Endometrium (tissue), 2 donors: Measurements from ENCODE around the gene IRX4.

ENCODE experiments used
- FAIRE-seq: peaks from 2 replicates; lab custom pipeline; 2012; peaks lifted over from hg19 to GRCh38; lab: Jason Lieb, UNC
- donor health status: control.
- donor health status: control.

Gene IRX4

DNA sequence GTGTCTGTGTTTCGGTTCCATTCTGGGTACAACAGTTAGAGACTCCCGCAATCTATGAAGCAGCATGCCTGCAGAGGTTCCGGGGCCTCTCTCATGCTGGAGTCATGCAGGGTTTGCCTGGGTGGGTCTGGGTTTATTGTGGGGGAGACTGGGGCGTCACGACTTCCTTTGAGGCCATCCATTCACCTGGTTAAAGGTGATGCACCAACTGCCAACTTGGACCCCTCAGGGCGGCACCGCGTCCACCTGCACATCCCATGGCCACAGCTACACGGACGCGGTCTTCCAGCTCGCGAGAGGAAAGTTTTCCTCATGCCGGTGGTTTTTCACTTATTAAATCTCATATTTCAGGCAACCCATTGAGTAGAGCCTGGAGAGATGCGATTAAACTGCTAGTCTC lies 30.9 kb upstream of the IRX4 start:
- FAIRE-seq = no peak

DNA sequence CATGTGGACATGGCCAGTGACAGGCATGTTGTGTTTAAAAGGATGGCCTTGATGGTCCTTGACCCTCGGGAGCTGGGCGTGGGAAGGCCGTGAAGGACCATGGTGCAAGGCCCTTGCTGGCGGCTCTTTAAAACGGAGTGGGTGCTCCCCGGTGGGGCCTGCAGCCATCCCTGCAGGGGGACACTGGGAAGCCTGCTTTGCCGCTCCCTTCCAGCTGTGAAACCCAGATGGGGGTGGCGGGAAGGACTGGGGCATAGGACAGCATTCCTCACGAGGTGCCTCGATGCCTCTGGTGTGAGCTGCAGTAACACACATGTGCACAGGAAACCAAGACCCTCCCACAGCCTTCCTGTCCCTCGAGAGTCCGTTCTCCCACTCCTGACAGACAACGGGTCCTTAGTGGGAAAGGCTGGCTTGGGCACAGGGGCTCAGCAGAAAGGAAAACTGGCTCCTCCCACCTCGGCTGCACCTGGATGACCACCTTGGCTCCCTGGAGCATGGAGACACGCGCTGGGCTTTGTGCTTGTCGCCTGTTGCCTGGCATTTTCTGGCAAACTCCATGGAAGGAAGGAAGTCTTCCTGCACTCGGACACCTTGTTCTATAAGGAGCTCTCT lies 30.3 kb upstream of the IRX4 start:
- no peak for FAIRE-seq

DNA sequence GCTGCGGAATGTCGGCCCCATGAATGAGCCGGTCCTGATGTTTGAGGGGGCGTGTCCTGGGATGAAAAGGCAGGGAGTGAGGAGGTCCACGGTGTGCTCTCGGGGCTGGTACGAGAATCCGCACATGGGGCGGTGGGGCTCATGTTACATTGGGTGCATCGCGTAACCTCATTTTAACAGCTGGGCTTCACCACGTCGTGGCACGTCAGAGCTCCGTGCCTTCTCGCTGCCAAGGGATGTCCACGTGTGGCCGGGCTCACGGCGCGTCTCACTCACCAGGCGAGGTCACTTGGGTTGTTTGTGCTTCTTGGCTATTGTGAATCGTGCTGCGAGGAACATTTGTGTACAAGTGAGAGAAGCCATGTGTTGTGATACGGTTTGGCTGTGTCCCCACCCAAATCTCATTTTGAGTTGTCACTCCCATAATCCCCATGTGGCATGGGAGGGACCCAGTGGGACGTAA lies 29.1 kb upstream of the IRX4 start:
- no peak for FAIRE-seq

DNA sequence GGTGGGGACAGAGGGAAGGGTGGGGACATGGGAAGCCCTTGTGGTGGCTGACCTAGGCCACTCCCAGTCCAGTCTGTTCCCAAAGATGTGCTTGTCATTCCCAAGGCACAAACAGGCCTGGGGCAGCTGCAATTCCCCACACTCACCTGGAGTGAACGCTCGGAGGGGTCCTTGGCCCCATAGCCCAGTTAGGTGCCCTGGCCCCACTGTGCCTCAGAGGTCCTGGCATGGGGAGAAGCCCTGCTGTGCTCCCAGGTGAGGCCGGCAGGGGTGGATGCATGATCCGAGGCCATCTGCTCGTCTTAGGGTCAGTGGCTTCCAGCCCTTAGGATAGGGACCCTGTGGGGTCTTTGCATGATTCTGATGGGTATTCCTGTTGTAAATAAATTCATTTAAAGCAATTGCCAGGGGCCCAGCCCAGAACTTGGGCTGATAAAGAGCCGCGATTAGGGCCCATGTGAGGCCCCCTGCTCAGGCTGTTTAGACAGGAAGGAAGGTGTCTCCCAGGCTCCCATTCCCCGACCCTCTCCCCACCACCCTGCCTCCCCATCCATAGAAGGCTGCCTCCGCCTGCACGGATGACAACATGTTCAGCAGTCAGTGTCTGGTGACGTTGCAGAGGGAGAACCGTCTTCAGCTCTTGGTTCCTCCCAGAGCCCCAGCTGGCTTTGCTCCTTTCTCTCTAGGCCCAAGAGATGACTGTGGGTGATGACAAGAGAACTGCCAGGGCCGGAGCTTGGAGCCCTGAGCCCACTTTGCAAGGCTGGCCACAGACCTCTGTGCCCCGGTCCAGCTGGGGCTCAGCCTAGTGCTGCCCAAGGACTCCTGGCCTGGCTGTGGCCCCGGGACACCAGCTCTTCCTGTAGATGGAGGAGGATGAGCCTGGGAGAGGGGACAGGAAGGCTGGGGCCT lies 28.4 kb upstream of the IRX4 start:
- FAIRE-seq = no peak

DNA sequence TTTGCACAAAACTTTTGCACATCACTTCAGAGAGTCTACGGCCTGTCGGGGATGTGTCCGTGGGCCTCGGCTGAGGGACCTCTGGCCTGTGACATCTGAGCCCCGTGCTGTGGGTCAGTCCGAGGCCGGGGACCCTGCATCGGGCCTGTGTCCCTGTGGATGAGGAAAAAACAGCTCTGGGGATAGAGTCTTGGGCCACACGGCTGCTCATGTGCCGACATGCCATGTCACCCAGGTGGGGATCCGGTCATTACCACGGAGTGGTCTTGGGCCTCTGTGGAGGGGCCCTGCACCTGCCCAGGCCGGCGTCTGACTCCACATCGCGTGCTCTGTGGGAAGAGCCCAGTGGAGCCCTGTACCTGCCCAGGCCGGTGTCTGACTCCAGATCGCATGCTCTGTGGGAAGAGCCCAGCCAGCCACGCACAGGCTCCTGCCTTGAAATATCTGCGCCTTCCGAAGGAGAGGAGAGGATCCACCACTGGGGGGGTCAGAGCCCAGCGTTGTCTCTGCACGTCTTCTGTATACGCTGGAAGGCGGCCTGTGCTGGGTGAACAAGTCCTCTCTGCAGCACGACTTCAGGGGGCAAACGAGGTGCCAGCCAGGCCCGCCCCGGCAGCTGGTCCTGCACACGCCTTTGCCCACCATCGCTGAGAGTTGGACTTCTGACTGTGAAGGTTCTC lies 27.5 kb upstream of the IRX4 start:
- no peak for FAIRE-seq

DNA sequence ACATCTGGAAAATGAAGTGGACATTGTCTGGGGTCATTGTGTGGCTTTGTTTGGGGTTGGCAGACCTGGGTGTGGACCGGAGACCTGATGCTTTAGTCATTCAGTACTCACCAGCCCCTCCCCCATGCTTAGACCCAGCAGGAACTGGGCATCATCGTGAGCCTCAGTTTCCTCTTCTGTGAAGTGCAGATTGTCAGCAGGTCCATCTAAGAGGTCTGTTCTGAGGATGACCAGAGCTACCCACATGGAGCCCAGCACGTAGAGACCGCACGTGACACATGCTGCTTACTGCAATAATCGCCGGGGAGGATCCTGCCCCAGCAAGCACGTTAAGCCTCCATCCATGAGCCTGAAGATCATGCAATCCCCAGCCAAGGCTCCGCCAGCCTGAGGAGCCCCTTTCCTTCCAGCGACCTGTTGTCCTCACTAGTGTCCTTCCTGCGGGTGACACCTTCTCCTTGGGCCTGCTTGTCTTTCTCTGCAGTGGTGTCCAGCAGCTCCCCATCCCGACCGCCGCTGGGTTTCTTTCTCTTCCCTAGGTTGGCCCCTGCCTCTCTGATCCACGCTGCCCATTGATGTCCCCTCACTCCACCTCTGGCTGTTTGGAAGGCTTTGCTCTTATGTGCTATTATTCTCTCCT lies 26.7 kb upstream of the IRX4 start:
- FAIRE-seq = no peak

DNA sequence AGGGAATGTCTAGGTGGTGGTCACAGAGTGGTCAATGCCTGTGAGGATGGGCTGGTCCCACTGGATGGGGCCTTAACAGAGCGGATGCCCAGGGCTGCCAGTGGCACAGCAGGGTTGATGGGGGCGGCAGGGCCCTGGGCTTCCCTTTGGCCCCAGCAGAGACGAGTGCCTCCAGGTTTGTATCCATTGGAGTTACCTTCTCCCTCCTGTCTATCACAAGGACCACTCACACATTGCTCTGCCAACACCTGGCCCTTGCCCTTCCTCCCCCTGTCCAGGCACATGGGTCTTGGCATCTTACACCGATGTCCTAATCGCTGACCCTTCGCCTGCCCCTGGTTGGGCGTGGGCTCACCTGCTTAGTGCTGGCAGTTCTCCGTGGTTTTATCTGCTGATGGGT lies 26.2 kb upstream of the IRX4 start:
- no peak for FAIRE-seq

DNA sequence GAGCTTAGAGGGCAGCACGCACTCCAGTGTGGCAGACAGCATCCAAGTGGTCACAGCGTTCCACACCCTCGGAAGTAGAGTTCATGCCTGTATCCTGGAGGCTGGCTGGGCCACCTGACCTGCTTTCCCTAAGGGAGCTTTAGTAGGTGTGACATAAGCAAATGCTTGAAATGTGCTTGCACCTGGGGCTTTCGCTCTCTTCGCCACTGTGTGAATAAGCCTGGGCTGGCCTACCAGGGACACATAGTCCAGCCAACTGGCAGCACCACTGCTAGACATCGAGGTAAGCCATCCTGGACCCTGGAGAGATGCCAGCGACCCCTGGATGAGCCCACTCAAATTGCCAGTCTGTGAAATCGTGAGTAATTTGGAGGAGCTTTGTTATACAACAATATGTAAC lies 24.9 kb upstream of the IRX4 start:
- FAIRE-seq = no peak

DNA sequence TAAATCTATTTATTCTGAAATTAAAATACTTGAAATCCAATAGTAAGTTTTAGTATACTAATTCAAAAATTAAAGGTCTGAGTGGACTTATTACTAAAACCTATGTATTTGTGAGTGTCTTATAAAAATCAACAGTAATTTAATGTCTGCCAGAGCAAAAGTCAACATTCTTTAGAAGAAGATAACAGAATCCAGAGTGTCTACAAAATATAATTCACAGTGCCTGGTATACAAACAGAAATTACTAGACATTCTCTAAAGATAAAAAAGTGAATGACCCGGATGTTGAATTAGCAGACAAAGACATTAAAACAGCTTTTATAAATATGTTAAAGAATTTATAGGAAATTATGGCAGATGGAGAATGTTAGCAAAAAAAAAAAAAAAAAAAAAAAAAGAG lies 22.4 kb upstream of the IRX4 start:
- FAIRE-seq = no peak

DNA sequence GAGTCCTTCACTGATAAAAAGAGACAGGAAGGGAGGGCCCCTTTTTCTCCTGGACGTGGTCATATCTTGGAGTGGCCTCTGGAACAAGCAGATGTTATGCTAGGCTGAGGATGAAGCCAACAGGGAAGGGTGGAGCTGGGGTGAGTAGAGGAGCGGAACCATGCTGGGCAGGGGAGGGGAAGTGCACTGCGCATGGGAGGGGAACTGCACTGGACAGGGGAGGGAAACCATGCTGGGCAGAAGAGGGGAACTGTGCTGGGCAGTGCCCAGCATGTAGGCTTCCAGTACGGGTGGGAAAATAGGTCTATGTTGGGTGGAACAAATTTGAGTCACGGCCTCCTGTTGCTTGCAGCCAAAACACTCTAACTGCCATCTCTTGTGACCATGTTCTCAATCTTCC lies 19.3 kb upstream of the IRX4 start:
- no peak for FAIRE-seq

DNA sequence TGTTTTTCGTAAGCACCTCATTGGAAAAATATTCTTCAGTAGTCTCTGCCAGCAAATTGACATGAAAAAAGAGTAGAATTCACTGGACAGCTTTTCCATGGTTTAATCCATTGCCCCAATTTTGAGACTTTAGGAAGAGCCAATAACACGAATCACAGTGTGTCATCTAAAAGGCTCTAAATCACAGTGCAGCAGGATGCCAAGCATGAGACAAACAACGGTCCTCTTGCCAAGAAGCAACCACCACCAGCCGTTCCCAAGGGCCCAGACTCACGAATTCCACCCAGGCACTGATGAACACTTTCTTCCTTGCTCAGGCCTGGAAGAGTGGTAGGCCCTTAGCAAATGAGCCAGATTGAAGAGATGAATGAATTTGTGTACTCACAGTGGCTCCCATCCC lies 18.3 kb upstream of the IRX4 start:
- FAIRE-seq = no peak

DNA sequence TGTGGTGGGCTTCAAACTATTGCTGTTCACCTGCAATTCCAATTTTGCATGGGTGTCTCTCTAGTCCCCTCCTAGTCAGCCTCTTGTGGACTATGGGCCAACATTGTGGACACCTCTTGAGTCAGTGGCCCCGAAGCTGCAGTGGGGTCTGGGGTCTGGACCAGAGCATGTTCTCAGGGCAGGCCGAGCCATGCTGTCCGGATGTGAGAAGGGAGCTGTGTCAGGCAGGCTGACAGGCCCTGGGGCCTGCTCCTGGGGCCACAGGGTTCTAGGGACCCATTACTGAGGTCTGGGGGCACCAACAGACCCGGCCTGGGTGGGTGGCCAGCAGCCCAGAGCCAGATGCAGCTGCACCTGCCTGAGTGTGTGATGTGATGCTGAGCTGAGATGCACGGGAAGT lies 16.5 kb upstream of the IRX4 start:
- FAIRE-seq = no peak

DNA sequence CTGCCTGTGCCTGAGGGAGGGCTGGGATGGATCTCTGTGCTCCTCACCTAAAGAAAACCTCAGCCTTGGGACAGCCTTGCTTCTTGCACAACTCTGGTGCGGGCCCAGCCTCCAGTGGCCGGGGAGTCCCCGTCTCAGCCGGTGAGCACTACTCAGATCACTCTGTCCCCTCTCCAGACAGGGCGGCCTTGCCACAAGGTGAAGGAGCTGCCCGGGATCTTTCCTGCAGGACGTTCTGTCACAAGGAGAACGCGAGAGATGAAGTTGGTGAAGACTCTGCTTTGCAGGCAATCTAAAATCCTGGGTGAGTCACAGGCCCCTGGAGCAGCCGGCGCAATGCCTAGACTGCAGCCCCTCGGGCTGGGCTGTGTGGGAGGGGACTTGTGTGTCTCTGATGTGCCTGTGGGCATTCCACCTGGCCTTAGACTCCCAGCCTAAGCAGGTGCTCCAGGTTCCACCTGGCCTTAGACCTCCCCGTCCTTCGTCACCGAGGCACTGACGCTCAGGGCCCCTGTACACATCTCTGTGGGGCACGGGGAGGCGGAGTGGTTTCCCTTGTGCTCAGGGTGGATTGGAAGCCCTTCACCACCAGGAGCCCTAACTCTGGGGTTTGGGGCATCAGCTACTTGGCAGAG lies 15.2 kb upstream of the IRX4 start:
- no peak for FAIRE-seq

DNA sequence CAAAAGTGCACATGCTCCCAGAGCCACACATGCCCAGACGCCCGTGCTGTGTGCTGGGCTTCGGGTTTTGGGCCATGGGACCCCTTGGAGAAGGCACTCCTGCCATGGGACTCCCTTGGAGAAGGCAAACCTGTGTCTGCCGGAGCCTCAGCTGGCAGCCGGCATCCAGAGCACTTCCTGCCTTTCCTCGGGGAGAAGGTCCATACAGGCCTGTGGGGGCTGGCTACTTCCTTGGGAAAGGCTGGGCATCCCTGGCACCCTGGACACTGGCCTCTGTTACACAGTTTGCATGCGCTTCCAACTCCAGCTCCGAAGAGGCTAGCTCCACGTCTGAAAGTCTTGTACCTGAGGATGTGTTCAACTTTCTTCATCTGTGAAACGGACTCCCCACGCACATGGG lies 14.7 kb upstream of the IRX4 start:
- FAIRE-seq = no peak

DNA sequence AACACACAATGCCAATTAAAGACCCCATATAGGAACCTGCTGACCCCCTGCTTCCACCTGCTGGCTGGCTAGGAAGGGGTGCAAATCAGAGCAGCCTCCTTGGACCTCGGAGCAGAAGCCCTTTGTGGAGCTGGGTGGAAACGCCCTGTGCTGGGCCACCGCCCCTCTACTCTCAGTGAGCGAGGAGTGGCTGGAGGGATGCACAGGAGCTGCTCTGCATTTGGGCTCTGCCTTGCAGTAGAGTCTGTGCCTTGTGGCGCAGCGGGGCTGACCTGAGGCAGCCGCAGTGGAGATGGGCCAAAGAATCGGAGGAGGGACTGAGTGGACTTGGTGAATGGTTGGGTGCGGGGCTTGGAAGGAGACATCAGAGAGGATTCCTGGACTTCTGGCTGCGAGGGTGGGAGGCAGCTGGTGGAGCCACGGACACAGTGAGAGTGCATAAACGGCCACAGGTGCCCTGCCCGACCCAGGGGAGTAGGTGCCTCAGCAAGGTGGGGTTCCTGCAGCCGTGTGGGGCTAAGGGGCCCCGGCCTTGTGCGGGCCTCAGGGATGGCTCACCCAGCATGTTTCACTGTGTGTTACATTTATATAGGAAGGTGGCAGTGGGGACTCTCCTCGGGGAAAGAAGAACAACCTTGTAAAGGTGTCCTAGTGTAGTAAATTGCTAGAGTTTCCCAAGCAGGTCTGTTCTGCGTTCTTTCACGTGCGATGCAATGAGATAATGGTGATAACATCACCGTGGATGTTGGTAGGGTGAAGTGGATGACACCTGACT lies 14.1 kb upstream of the IRX4 start:
- no peak for FAIRE-seq

DNA sequence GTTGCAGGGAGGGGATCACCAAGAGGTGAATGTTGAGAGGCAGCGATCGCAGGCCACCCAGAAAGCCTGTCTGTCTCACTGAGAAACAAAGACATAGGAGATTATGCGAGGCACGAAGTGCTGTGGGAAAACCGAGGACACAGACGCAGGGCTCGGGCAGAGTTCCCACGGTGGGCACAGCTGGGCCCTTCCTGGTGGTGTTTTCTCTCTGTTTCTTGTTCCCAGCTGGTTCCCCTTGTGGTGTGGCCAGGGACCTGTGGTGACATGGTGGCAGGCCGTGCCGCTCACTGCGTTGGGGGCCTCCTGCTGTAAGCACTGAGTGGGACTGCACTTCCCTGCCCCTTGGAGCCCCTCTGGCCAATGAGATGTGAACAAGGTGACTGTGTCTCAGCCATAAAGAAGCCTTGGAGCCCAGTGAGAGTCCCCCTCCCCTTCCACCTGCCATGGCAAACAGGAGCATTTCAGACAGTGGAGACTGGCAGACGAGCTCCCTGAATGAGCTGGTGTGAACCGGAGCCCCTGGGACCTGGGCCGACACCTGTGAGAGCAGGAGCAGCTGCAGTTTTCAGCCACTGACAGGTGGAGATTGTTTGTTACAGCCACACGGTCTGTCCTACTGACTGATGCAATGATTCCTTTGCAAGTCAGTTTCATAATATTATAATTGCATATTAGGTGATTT lies 13.2 kb upstream of the IRX4 start:
- no peak for FAIRE-seq

DNA sequence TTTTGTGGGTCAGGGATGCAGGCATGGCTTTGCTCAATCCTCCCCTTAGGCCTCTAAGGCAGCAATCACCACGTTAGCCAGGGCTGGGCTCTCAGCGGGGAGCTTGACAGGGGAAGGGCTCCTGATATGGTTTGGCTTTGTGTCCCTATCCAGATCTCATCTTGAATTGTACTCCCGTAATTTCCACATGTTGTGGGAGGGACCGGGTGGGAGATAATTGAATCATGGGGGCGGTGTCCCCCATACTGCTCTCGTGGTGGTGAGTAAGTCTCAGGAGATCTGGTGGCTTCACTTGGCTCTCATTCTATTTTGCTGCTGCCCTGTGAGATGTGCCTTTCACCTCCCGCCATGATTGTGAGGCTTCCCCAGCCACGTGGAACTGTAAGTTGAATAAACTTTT lies 11.5 kb upstream of the IRX4 start:
- FAIRE-seq = no peak

DNA sequence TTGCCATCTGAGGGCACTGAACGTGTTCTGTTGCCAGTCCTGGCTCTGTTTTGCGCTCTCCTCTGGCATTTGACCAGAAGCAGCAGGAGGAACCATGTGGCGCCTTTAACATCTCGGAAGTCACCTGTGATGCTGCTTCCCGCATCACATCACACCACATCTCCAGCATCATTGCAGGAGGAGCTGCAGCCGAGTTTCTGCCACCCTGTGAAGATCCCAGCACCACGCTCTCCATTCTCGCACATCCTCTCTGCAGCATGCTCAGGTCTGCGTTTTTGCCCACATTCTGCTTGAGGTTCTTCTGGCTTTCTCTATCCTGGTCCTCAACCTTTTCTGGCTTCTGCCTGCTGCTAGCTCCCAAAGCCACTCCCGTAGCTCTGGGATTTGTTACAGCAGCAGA lies 11.0 kb upstream of the IRX4 start:
- FAIRE-seq = no peak

DNA sequence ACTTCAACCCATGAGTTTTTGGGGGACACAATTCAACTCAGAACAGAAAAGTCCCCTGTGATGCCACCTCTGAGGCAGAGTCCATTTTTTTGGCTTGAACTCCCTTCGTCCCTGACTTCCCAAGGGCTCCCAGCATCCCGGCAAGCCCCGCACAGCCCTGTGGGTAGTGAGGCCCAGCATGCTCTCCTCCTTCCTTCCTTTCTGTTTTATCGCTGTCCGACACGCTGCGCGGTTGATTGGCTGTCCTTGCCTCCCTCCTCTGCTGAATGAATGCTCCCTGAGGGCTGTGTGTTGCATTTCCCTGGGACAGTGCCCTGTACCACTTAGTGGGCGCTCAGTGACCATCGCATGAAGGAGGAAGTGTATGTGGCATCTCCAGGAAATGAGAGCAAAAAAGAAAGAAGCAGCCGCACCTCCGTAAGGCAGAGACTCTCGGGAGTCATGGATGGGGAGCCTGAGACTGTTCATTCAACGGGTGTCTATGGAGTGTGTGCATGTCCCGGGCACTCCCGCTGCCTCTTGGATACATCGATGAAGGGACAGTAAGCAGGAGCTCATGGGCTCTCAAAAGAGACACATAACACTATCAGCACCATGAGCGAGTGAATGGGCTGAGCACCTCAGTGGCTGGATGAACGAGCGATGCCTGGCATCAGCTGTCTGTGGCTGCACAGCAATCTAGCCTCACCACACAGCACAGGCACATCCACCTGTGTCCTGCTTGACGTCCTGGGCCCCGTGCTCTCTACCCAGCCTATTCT lies 10.1 kb upstream of the IRX4 start:
- no peak for FAIRE-seq

DNA sequence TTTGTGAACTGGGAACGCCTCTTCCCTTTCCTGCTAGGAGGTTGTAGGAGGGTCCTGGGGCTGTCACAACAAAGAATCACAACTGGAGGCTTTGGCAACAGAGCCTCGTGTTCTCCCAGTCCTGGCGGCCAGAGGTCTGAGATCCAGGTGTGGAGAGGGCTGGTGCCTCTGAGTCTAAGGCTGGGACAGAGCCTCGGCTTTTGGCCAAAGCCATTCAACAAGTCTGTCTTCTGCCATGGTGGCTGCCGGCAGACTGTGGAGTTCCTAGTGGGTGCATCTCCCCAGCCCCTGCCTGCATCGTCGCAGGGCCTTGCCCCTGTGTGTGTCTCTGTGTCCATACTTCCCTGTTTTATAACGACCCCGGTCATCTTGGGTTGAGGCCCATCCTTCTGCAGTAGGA lies 9.5 kb upstream of the IRX4 start:
- FAIRE-seq = no peak
